OCI-LY3 (cell line): Measurements from ENCODE around the gene SCAF11.

Experiments
- CTCF ChIP-seq: fragments of 200-600, 300-600 bp; sonication (generic); IDR thresholded peaks from 2 replicates; pipeline ENCODE4 v1.5.1; 2014; ENCODE audit warnings: antibody characterized with exemption, low read length, low read depth
- EZH2phosphoT487 ChIP-seq: fragments of 200-600 bp; shearing (Covaris generic); IDR thresholded peaks from 2 replicates; pipeline ENCODE4 v1.6.1; 2018; ENCODE audit warnings: antibody characterized with exemption, mixed run types, low read depth

GRCh38 chr12:45887544-45887943 lies 102.8 kb downstream of the SCAF11 start:
- TF ChIP-seq CTCF: no peak
- TF ChIP-seq EZH2phosphoT487: no peak
